Mesendoderm (in vitro differentiated cells): ENCODE data around the gene LSM10.

Experiments used
- DNase-seq: peaks from one replicate; pipeline ENCODE4 v3.0.0; 2013
- H2AK5ac ChIP-seq: 2 replicates; pipeline ENCODE4 v1.6.1; 2013; ENCODE audit warnings: low read length, inconsistent platforms
- H2BK120ac ChIP-seq: 2 replicates; pipeline ENCODE4 v1.6.1; 2013; ENCODE audit warnings: low read depth, mild to moderate bottlenecking, low read length, moderate library complexity, mixed read lengths
- H2BK15ac ChIP-seq: replicated peaks from 2 replicates; pipeline ENCODE4 v1.6.1; 2013; ENCODE audit warnings: low read depth, mild to moderate bottlenecking, moderate library complexity
- H2BK5ac ChIP-seq: 2 replicates; pipeline ENCODE4 v1.6.1; 2013; ENCODE audit warnings: low read length, inconsistent platforms
- H3K18ac ChIP-seq: 2 replicates; pipeline ENCODE4 v1.6.1; 2013; ENCODE audit warnings: mild to moderate bottlenecking, low read length, mixed read lengths
- H3K23ac ChIP-seq: one replicate; pipeline ENCODE4 v1.6.1; 2013; ENCODE audit warnings: low read length
- H3K27ac ChIP-seq: 2 replicates; pipeline ENCODE4 v1.5.1; 2013; ENCODE audit warnings: low read depth, mild to moderate bottlenecking, inconsistent platforms, low read length, moderate library complexity
- H3K27me3 ChIP-seq: 2 replicates; pipeline ENCODE4 v1.6.1; 2013; ENCODE audit warnings: low read length, control low read depth, mild to moderate bottlenecking, inconsistent platforms; ENCODE audit not compliant: insufficient read depth, poor library complexity
- H3K36me3 ChIP-seq: 2 replicates; pipeline ENCODE4 v1.6.1; 2013; ENCODE audit warnings: low read length, inconsistent platforms; ENCODE audit not compliant: control insufficient read depth, insufficient read depth
- H3K4ac ChIP-seq: one replicate; pipeline ENCODE4 v1.6.1; 2013; ENCODE audit warnings: low read depth, mild to moderate bottlenecking, low read length, moderate library complexity
- H3K4me1 ChIP-seq: 2 replicates; pipeline ENCODE4 v1.6.1; 2013; ENCODE audit warnings: low read depth, low read length, inconsistent platforms; ENCODE audit not compliant: control insufficient read depth
- H3K4me2 ChIP-seq: 2 replicates; pipeline ENCODE4 v1.6.1; 2013; ENCODE audit warnings: low read length
- H3K4me3 ChIP-seq: 2 replicates; pipeline ENCODE4 v1.5.1; 2013; ENCODE audit warnings: mild to moderate bottlenecking, low read length
- H3K56ac ChIP-seq: one replicate; pipeline ENCODE4 v1.6.1; 2013; ENCODE audit warnings: low read length
- H3K79me1 ChIP-seq: 2 replicates; pipeline ENCODE4 v1.6.1; 2013; ENCODE audit warnings: low read length, inconsistent platforms
- H3K79me2 ChIP-seq: 2 replicates; pipeline ENCODE4 v1.6.1; 2013; ENCODE audit warnings: mild to moderate bottlenecking, low read length; ENCODE audit not compliant: control insufficient read depth, insufficient read depth
- H3K9ac ChIP-seq: 2 replicates; pipeline ENCODE4 v1.6.1; 2013; ENCODE audit warnings: low read length, inconsistent platforms
- H4K5ac ChIP-seq: one replicate; pipeline ENCODE4 v1.6.1; 2013; ENCODE audit warnings: low read length
- H4K8ac ChIP-seq: one replicate; pipeline ENCODE4 v1.6.1; 2013; ENCODE audit warnings: low read depth, mild to moderate bottlenecking, control low read depth, low read length, moderate library complexity
- WGBS: extraction: QIAGEN DNeasy Blood & Tissue Kit; methylation state at CpG from one replicate; pipeline ENCODE4 v1.1.7; 2013; ENCODE audit warnings: low lambda C conversion rate, missing lambda C conversion rate; ENCODE audit not compliant: insufficient coverage; ENCODE audit errors: extremely low coverage; 5-methylcytosine and 5-hydroxymethylcytosine counted together

The LSM10 gene

DNA sequence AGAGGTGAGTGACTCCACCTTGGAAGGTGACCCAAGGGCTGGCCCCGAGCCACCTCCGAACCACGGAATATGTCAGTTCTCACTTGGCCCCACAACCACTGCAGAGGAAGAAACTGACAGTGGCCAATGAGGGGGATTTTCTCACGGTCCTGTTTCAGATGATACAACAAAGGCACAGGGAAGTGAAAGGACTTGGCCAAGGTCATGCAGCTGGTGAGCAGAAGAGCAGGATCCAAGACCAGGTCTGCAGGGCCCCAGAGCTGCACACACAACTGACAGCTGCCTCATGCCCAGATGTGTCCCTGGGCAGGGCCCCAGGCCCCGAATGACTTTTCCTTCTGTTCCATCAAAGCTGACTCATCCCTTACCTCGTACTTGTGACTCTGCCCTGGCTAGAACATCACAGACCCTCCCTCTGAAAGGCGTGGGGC, 48.5 kb downstream of the LSM10 start:
- Histone ChIP-seq H4K5ac (no peak overlapping the region), H3K4me3 (no peak overlapping the region), H2BK15ac (no peak overlapping the region), H3K9ac (no peak overlapping the region), H3K36me3 (peaks cover 13% of the 10 kb centered on the region), H3K18ac (no peak overlapping the region), H4K8ac (no peak overlapping the region), H3K4ac (no peak overlapping the region), H3K27me3 (no peaks in the 10 kb centered on the region), H3K4me1 (no peaks in the 10 kb centered on the region), H2BK5ac (no peak overlapping the region), H2BK120ac (no peak overlapping the region), H3K79me1 (no peaks in the 10 kb centered on the region), H3K79me2 (no peaks in the 10 kb centered on the region), H3K56ac (no peak overlapping the region), H3K4me2 (no peak overlapping the region), H2AK5ac (no peak overlapping the region), H3K23ac (no peak overlapping the region), H3K27ac (no peak overlapping the region)
- DNase-seq, result no peak
- WGBS, result no CpG with 5 or more reads among the region's 7 CpGs

GRCh38 chr1:36346741-36347370, 50.9 kb downstream of the LSM10 start:
- H2BK5ac ChIP-seq, result no peak overlapping the region
- no peak overlapping the region for H3K27ac ChIP-seq
- H2AK5ac ChIP-seq, result no peak overlapping the region
- no peaks in the 10 kb centered on the region for H3K4me1 ChIP-seq
- no peak overlapping the region for H3K4ac ChIP-seq
- H3K18ac ChIP-seq, result no peak overlapping the region
- WGBS, result no CpG with 5 or more reads among the region's 8 CpGs
- peaks cover 10% of the 10 kb centered on the region for H3K36me3 ChIP-seq
- H3K56ac ChIP-seq, result no peak overlapping the region
- H4K5ac ChIP-seq, result no peak overlapping the region
- no peaks in the 10 kb centered on the region for H3K27me3 ChIP-seq
- no peak overlapping the region for H4K8ac ChIP-seq
- H3K4me2 ChIP-seq, result no peak overlapping the region
- H3K4me3 ChIP-seq, result no peak overlapping the region
- H2BK15ac ChIP-seq, result no peak overlapping the region
- no peak overlapping the region for H3K23ac ChIP-seq
- H3K79me2 ChIP-seq, result no peaks in the 10 kb centered on the region
- no peak overlapping the region for H2BK120ac ChIP-seq
- DNase-seq, result no peak
- no peaks in the 10 kb centered on the region for H3K79me1 ChIP-seq
- H3K9ac ChIP-seq, result no peak overlapping the region

- DNase-seq, result no peak
- H4K5ac ChIP-seq, result no peak overlapping the region
- H3K23ac ChIP-seq, result no peak overlapping the region
- no peak overlapping the region for H3K27ac ChIP-seq
- H3K4me1 ChIP-seq, result no peaks in the 10 kb centered on the region
- H4K8ac ChIP-seq, result no peak overlapping the region
- H3K79me1 ChIP-seq, result no peaks in the 10 kb centered on the region
- no peak overlapping the region for H3K4ac ChIP-seq
- no peak overlapping the region for H2AK5ac ChIP-seq
- H3K79me2 ChIP-seq, result no peaks in the 10 kb centered on the region
- H3K36me3 ChIP-seq, result peaks cover 10% of the 10 kb centered on the region
- no CpG with 5 or more reads among the region's 7 CpGs for WGBS
- H3K18ac ChIP-seq, result no peak overlapping the region
- no peaks in the 10 kb centered on the region for H3K27me3 ChIP-seq
- H2BK15ac ChIP-seq, result no peak overlapping the region
- H3K56ac ChIP-seq, result no peak overlapping the region
- no peak overlapping the region for H3K4me3 ChIP-seq
- H2BK5ac ChIP-seq, result no peak overlapping the region
- no peak overlapping the region for H2BK120ac ChIP-seq
- H3K9ac ChIP-seq, result no peak overlapping the region
- no peak overlapping the region for H3K4me2 ChIP-seq
Observed at GRCh38 chr1:36345353-36345752, 52.4 kb downstream of the LSM10 start.

GRCh38 chr1:36344395-36344680, 53.4 kb downstream of the LSM10 start:
- no peak overlapping the region for H3K4me2 ChIP-seq
- no peak for DNase-seq
- H2BK15ac ChIP-seq, result no peak overlapping the region
- H3K23ac ChIP-seq, result no peak overlapping the region
- no peak overlapping the region for H2BK120ac ChIP-seq
- H3K4me1 ChIP-seq, result no peaks in the 10 kb centered on the region
- H3K27ac ChIP-seq, result no peak overlapping the region
- no peak overlapping the region for H4K5ac ChIP-seq
- H3K4ac ChIP-seq, result no peak overlapping the region
- H3K79me1 ChIP-seq, result no peaks in the 10 kb centered on the region
- no peak overlapping the region for H3K18ac ChIP-seq
- no peak overlapping the region for H3K56ac ChIP-seq
- H3K4me3 ChIP-seq, result no peak overlapping the region
- no peaks in the 10 kb centered on the region for H3K79me2 ChIP-seq
- H4K8ac ChIP-seq, result no peak overlapping the region
- no CpG with 5 or more reads among the region's 8 CpGs for WGBS
- no peak overlapping the region for H2AK5ac ChIP-seq
- no peak overlapping the region for H2BK5ac ChIP-seq
- H3K9ac ChIP-seq, result no peak overlapping the region
- peaks cover 10% of the 10 kb centered on the region for H3K36me3 ChIP-seq
- no peaks in the 10 kb centered on the region for H3K27me3 ChIP-seq

DNA sequence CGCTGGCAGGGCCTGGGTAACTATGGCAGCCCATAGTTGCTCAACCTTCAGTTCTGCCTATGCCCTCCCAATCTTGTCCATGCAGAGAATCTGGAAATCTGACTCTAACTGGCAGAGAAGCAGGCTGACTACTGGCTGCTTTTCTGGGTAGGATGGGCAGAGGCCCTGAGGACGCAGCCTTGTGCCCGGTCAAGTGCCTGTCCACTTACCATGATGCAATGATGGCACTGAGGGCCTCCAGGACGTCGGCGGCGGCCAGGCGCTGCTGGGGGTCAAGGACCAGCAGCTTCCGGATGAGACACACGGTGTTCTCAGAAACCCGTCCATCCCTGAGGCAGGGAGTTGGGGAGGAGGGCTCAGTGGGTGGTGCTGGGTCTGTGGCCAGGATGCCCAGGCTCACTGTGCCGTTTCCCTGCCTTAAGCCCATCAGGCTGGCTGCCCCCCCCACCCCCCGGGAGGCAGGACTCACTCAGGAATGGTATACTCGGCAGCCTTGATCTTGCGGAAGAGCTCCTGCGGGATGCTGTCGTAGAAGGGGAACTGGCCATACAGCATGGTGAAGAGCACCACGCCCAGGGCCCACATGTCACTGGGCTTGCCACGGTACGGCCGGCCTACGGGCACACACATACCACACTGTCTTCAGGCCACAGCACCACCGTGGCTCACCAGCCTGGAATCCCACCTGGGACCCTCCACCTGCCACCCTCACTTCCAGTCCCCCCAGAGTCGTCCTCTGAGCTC, 53.9 kb downstream of the LSM10 start:
- no peak for DNase-seq
- H3K79me1 ChIP-seq, result no peaks in the 10 kb centered on the region
- H2AK5ac ChIP-seq, result no peak overlapping the region
- H2BK120ac ChIP-seq, result no peak overlapping the region
- H3K36me3 ChIP-seq, result peaks cover 10% of the 10 kb centered on the region
- H3K4me2 ChIP-seq, result no peak overlapping the region
- no peak overlapping the region for H3K18ac ChIP-seq
- no peaks in the 10 kb centered on the region for H3K4me1 ChIP-seq
- H3K27ac ChIP-seq, result no peak overlapping the region
- no peak overlapping the region for H3K9ac ChIP-seq
- H3K79me2 ChIP-seq, result no peaks in the 10 kb centered on the region
- H3K4me3 ChIP-seq, result no peak overlapping the region
- H4K5ac ChIP-seq, result no peak overlapping the region
- H3K56ac ChIP-seq, result no peak overlapping the region
- no peak overlapping the region for H2BK5ac ChIP-seq
- H3K27me3 ChIP-seq, result no peaks in the 10 kb centered on the region
- no peak overlapping the region for H4K8ac ChIP-seq
- H3K23ac ChIP-seq, result no peak overlapping the region
- WGBS, result no CpG with 5 or more reads among the region's 24 CpGs
- H3K4ac ChIP-seq, result no peak overlapping the region
- H2BK15ac ChIP-seq, result no peak overlapping the region
